ENCODE results near the gene PRXL2A.

The PRXL2A gene

DNA sequence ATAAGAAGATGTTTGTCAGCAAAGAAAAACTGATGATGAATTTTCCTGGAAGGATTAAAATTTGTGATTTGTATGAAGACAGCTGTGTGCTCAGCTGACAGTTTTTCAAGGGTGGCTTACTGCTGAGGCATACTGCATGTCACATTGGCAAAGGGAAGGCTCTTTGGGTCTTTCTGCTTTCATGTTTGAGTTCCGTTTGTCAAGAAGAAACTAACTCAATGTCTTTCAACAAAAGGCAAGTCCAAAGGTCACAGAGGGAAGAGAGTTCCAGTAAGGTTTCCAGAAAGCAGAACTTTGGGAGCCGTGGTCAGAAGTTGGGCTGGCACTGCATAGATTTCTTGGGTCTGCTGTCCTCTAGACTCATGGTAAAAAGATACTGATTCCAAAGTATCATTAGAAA lies 34.8 kb upstream of the PRXL2A start:
- TF ChIP-seq, protein P1, sequence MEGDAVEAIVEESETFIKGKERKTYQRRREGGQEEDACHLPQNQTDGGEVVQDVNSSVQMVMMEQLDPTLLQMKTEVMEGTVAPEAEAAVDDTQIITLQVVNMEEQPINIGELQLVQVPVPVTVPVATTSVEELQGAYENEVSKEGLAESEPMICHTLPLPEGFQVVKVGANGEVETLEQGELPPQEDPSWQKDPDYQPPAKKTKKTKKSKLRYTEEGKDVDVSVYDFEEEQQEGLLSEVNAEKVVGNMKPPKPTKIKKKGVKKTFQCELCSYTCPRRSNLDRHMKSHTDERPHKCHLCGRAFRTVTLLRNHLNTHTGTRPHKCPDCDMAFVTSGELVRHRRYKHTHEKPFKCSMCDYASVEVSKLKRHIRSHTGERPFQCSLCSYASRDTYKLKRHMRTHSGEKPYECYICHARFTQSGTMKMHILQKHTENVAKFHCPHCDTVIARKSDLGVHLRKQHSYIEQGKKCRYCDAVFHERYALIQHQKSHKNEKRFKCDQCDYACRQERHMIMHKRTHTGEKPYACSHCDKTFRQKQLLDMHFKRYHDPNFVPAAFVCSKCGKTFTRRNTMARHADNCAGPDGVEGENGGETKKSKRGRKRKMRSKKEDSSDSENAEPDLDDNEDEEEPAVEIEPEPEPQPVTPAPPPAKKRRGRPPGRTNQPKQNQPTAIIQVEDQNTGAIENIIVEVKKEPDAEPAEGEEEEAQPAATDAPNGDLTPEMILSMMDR (IDR thresholded peaks at IDR 0.05; ENCODE audit: low read depth, low read length, missing control alignments): no peak
- H3K4me3 ChIP-seq (ENCODE audit: low read depth, low read length): no peak overlapping the region
- in situ Hi-C loops (cut with HindIII; ENCODE audit: low pct_ligation_motif_present, low sequenced_read_pairs): no loop called here
- no peak for DNase-seq
- no peak overlapping the region for H3K27ac ChIP-seq
- H3K36me3 ChIP-seq (replicated peaks): no peaks in the 10 kb centered on the region
- H3K27me3 ChIP-seq (replicated peaks): no peaks in the 10 kb centered on the region

DNA sequence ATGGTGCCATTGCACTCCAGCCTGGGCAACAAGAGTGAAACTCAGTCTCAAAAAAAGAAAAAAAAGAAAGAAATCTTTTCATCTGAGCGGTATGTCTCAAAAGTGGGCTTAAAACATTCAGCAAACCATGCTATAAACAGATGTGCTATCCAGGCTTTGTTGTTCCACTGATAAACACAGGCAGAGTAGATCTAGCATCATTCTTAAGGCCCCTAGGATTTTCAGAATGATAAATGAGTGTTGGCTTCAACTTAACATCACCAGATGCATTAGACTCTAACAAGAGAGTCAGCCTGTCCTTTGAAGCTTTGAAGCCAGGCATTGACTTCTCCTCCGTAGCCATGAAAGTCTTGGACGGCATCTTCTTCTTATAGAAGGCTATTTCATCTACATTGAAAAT lies 28.6 kb upstream of the PRXL2A start:
- H3K4me3 ChIP-seq (ENCODE audit: low read depth, low read length): no peak overlapping the region
- in situ Hi-C loops (cut with HindIII; ENCODE audit: low pct_ligation_motif_present, low sequenced_read_pairs): no loop called here
- H3K27me3 ChIP-seq (replicated peaks): no peaks in the 10 kb centered on the region
- no peaks in the 10 kb centered on the region for H3K36me3 ChIP-seq (replicated peaks)
- TF ChIP-seq, protein P1 (IDR thresholded peaks at IDR 0.05; ENCODE audit: low read depth, low read length, missing control alignments): no peak
- H3K27ac ChIP-seq: no peak overlapping the region
- DNase-seq: no peak

DNA sequence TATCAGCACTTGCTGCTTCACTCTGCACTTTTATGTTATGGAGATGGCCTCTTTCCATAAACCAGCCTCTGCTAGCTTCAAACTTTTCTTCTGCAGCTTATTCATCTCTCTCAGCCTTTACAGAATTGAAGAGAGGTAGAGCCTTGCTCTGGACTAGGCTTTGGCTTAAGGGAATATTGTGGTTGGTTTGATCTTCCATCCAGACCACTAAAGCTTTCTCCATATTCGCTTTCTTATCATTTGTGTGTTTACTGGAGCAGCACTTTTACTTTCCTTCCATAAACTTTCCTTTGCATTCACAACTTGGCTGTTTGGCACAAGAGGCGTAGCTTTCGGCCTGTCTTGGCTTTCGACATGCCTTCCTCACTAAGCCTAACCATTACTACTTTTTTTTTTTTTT lies 28.2 kb upstream of the PRXL2A start:
- no peaks in the 10 kb centered on the region for H3K36me3 ChIP-seq (replicated peaks)
- no peak overlapping the region for H3K27ac ChIP-seq
- in situ Hi-C loops (cut with HindIII; ENCODE audit: low pct_ligation_motif_present, low sequenced_read_pairs): no loop called here
- no peak overlapping the region for H3K4me3 ChIP-seq (ENCODE audit: low read depth, low read length)
- DNase-seq: no peak
- TF ChIP-seq, protein P1 (IDR thresholded peaks at IDR 0.05; ENCODE audit: low read depth, low read length, missing control alignments): no peak
- no peaks in the 10 kb centered on the region for H3K27me3 ChIP-seq (replicated peaks)

DNA sequence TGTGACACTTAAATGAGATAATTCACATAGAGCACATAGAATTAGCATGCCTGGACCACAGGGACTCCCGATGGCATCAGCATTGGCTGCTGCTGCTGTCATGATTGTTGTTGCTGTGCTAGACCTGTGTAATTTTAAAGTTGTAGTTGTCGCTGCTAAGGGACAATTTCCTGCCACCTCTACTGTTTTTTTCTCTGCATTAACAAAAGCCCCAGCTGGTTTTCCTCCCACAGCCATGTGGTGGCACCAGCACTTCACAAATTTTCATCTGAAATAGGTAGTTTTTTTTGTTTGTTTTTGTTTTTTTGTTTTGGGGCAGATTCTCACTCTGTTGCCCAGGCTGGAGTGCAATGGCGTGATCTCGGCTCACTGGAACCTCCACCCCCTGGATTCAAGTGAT lies 25.4 kb upstream of the PRXL2A start:
- H3K36me3 ChIP-seq (replicated peaks): no peaks in the 10 kb centered on the region
- H3K27me3 ChIP-seq (replicated peaks): no peaks in the 10 kb centered on the region
- in situ Hi-C loops (cut with HindIII; ENCODE audit: low pct_ligation_motif_present, low sequenced_read_pairs): no loop called here
- no peak overlapping the region for H3K4me3 ChIP-seq (ENCODE audit: low read depth, low read length)
- H3K27ac ChIP-seq: no peak overlapping the region
- peak; percentile 28 for DNase-seq
- TF ChIP-seq, protein P1 (IDR thresholded peaks at IDR 0.05; ENCODE audit: low read depth, low read length, missing control alignments): peak; percentile 68

DNA sequence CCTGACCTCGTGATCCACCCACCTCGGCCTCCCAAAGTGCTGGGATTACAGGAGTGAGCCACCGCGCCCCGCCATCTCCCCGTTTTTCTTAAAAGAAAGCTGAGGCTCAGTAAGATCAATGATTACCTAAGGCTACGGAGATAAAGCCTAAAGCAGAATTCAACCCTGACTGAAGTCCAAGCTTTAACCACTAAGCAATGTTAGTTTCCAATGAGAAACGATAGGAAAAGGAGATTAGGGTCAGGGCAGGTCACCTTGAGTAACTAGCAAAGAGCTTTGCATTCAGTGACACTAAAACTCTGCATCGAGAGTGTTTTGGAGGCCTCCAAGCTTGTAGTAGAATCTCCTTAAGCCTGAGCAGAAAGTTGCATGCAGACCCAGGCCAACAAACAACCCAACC lies 17.6 kb upstream of the PRXL2A start:
- in situ Hi-C loops (cut with HindIII; ENCODE audit: low pct_ligation_motif_present, low sequenced_read_pairs): no loop called here

DNA sequence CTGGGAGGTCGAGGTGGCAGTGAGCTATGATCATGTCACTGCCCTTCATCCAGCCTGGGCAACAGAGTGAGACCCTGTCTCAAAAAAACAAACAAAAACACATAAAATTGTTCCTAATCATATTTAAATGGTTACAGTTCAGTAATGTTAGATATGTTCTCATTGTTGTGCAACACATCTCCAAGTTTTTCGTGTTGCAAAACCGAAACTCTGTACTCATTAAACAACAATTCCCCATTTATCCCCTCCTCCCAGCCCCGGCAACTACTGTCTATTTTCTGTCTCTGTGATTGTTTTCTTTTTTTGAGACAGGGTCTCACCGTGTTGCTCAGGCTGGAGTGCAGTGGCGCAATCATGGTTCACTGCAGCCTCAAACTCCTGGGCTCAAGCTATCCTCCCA lies 16.1 kb upstream of the PRXL2A start:
- H3K4me3 ChIP-seq (ENCODE audit: low read depth, low read length): no peak overlapping the region
- H3K27ac ChIP-seq: no peak overlapping the region
- no peak for DNase-seq
- TF ChIP-seq, protein P1 (IDR thresholded peaks at IDR 0.05; ENCODE audit: low read depth, low read length, missing control alignments): no peak
- no peaks in the 10 kb centered on the region for H3K27me3 ChIP-seq (replicated peaks)
- H3K36me3 ChIP-seq (replicated peaks): no peaks in the 10 kb centered on the region
- in situ Hi-C loops (cut with HindIII; ENCODE audit: low pct_ligation_motif_present, low sequenced_read_pairs): no loop called here

More for the DNA sequence above, 17.6 kb upstream of the PRXL2A start:
- H3K27ac ChIP-seq: no peak overlapping the region
- TF ChIP-seq, protein P1 (IDR thresholded peaks at IDR 0.05; ENCODE audit: low read depth, low read length, missing control alignments): no peak
- no peaks in the 10 kb centered on the region for H3K27me3 ChIP-seq (replicated peaks)
- no peak overlapping the region for H3K4me3 ChIP-seq (ENCODE audit: low read depth, low read length)
- H3K36me3 ChIP-seq (replicated peaks): no peaks in the 10 kb centered on the region
- DNase-seq: no peak

Measured in brain microvascular endothelial cell (primary cell).